NCI-H1048 (cell line): ENCODE data around the gene CEBPZOS.
"Not testable (repeated sequence)": the region's sequence is repeated elsewhere in the genome, so short reads cannot be mapped to it uniquely, and the experiment has no call there.

Source experiments
- DNase-seq: peaks from one replicate; lab custom pipeline; 2025; lab: John Stamatoyannopoulos, UW

The CEBPZOS gene

GRCh38 chr2:37191253-37191652 is 5.0 kb upstream of the CEBPZOS start:
- DNase-seq, result no peak

- DNase-seq, result no peak
These were observed 4.5 kb upstream of the CEBPZOS start for GRCh38 chr2:37191747-37192146.

GRCh38 chr2:37192551-37192950 is 3.7 kb upstream of the CEBPZOS start:
- DNase-seq, result no peak

- DNase-seq, result not testable (repeated sequence)
These were observed 405 bp upstream of the CEBPZOS start for GRCh38 chr2:37195862-37196319.

- DNase-seq, result no peak
These were observed 2.4 kb downstream of the CEBPZOS start for GRCh38 chr2:37198681-37199065.

GRCh38 chr2:37201208-37201607 is 4.9 kb downstream of the CEBPZOS start:
- no peak for DNase-seq

- no peak for DNase-seq
These were observed 5.5 kb downstream of the CEBPZOS start for GRCh38 chr2:37201766-37202165.

GRCh38 chr2:37203708-37204107 is 7.4 kb downstream of the CEBPZOS start:
- DNase-seq, result no peak

- not testable (repeated sequence) for DNase-seq
These were observed 8.9 kb downstream of the CEBPZOS start for GRCh38 chr2:37205071-37205661.

GRCh38 chr2:37205689-37206341 is 9.5 kb downstream of the CEBPZOS start:
- DNase-seq, result no peak

GRCh38 chr2:37206760-37207159 is 10.5 kb downstream of the CEBPZOS start:
- not testable (repeated sequence) for DNase-seq

- no peak for DNase-seq
These were observed 14.9 kb downstream of the CEBPZOS start for GRCh38 chr2:37211212-37211611.

GRCh38 chr2:37211939-37212338 is 15.6 kb downstream of the CEBPZOS start:
- no peak for DNase-seq

- no peak for DNase-seq
These were observed 19.0 kb downstream of the CEBPZOS start for GRCh38 chr2:37215250-37215649.

GRCh38 chr2:37219046-37219445 is 22.8 kb downstream of the CEBPZOS start:
- no peak for DNase-seq

- no peak for DNase-seq
These were observed 26.8 kb downstream of the CEBPZOS start for GRCh38 chr2:37223131-37223530.

- no peak for DNase-seq
These were observed 27.8 kb downstream of the CEBPZOS start for GRCh38 chr2:37224063-37224462.

- DNase-seq, result not testable (repeated sequence)
These were observed 28.8 kb downstream of the CEBPZOS start for GRCh38 chr2:37225129-37225528.

- DNase-seq, result no peak
These were observed 30.6 kb downstream of the CEBPZOS start for GRCh38 chr2:37226863-37227262.

- DNase-seq, result no peak
These were observed 32.5 kb downstream of the CEBPZOS start for GRCh38 chr2:37228788-37229187.

- no peak for DNase-seq
These were observed 34.3 kb downstream of the CEBPZOS start for GRCh38 chr2:37230581-37230980.

- DNase-seq, result peak; percentile 79
These were observed 35.2 kb downstream of the CEBPZOS start, which contains the start of the genes CEBPZ and NDUFAF7 for GRCh38 chr2:37231241-37232130. TSS of gene CEBPZ (minus strand) at chr2:37231596. CDS start at chr2:37231567, 29 bp downstream. TSS of gene NDUFAF7 (plus strand) at chr2:37231658. CDS start at chr2:37231706, 48 bp downstream.
